K562 (cell line): Measurements from ENCODE around the gene KIAA0319L. TPM values are rescaled to one million over a fixed set of nuclear protein-coding genes. Genes with fewer than 3 reads are reported as not detected.
A peak's percentile ranks its signal among the peaks of the same experiment; 100 is the strongest.

Experiments
- BMI1 ChIP-seq: fragments of 150-350 bp; IDR thresholded peaks from 2 replicates; pipeline ENCODE4 v1.6.1; 2014; ENCODE audit warnings: low read length
- CCNT2 ChIP-seq: IDR thresholded peaks from 2 replicates; pipeline ENCODE4 v1.6.1; 2011; ENCODE audit warnings: borderline replicate concordance, low read depth, mild to moderate bottlenecking, moderate library complexity, mixed read lengths, low read length; ENCODE audit not compliant: insufficient read length; ENCODE audit errors: extremely low read depth
- DACH1 ChIP-seq: fragments of 450-650 bp; IDR thresholded peaks from 2 replicates; pipeline ENCODE4 v1.6.1; 2018; ENCODE audit not compliant: partially characterized antibody
- ELF1 ChIP-seq: fragments of 200-800 bp; sonication (Bioruptor generic); IDR thresholded peaks from 2 replicates; pipeline ENCODE4 v1.6.1; 2016; ENCODE audit warnings: missing genetic modification characterization, missing compliant biosample characterization
- EP400 ChIP-seq: fragments of 450-650 bp; IDR thresholded peaks from 2 replicates; pipeline ENCODE4 v1.6.1; 2017; ENCODE audit warnings: antibody characterized with exemption, mild to moderate bottlenecking, moderate library complexity
- KDM5B ChIP-seq: fragments of 200-600 bp; sonication (generic); IDR thresholded peaks from 2 replicates; pipeline ENCODE4 v1.6.1; 2012; ENCODE audit warnings: low read depth, mild to moderate bottlenecking, moderate library complexity, low read length, control low read depth, inconsistent platforms; ENCODE audit not compliant: insufficient replicate concordance
- LEF1 ChIP-seq: fragments of 450-650 bp; IDR thresholded peaks from 2 replicates; pipeline ENCODE4 v1.6.1; 2016; ENCODE audit warnings: mild to moderate bottlenecking
- NELFE ChIP-seq: IDR thresholded peaks from 2 replicates; pipeline ENCODE4 v1.6.1; 2011; ENCODE audit warnings: mild to moderate bottlenecking; ENCODE audit not compliant: insufficient read depth, insufficient read length
- RB1 ChIP-seq: fragments of 450-650 bp; IDR thresholded peaks from 2 replicates; pipeline ENCODE4 v1.6.1; 2017; ENCODE audit warnings: low read depth, mild to moderate bottlenecking
- ZBTB17 ChIP-seq: fragments of 450-650 bp; formaldehyde crosslinking; IDR thresholded peaks from 2 replicates; pipeline ENCODE4 v1.4.0; 2020; ENCODE audit warnings: mild to moderate bottlenecking
- ZC3H11A ChIP-seq: IDR thresholded peaks from 2 replicates; pipeline ENCODE4 v1.6.1; 2012; ENCODE audit warnings: low read depth, low read length, improper control_type of control experiment
- ZNF77 ChIP-seq: fragments of 250-450 bp; sonication (Bioruptor Pico); IDR thresholded peaks from 2 replicates; pipeline ENCODE4 v1.5.0; 2020
- polyA plus RNA-seq, 8 experiments: library from polyadenylated mRNA; depleted of rRNA in 4 of 8; stranded (reverse) in 5 of 8; unstranded in 3 of 8; fragments of >200 nt; fragmentation: Nextera tagmentation in 2 of 8; fragmentation: Illumina TruSeq in 1 of 8; extraction: Ambion mirVana in 2 of 8; extraction: Trizol in 1 of 8; gene quantifications; 2 replicates each; pipeline versions ENCODE4 v1.2.1 to v1.2.3, GENCODE V29; 2011 to 2014; ENCODE audit warnings: inconsistent platforms in 1 of 8, missing spikeins in 1 of 8
- total RNA-seq, 7 experiments: library from RNA; depleted of rRNA in 6 of 7; stranded (reverse); fragments of >200 nt in 6 of 7; fragmentation: Illumina TruSeq in 2 of 7; extraction: Trizol in 2 of 7; gene quantifications; 2 replicates each; pipeline versions ENCODE4 v1.2.1 to v1.2.3, GENCODE V29; 2011 to 2021; ENCODE audit warnings: low replicate concordance in 1 of 7
- TF ChIP-seq, protein P1 (sequence below), 2 experiments: fragments of 450-650 bp; IDR thresholded peaks; 2 replicates each; pipeline ENCODE4 v1.6.1; 2016; ENCODE audit warnings: mild to moderate bottlenecking in 2 of 2, borderline replicate concordance in 1 of 2, low read depth in 1 of 2, moderate library complexity in 1 of 2
- TF ChIP-seq, protein P2 (sequence below): fragments of 450-650 bp; IDR thresholded peaks from 2 replicates; pipeline ENCODE4 v1.6.1; 2017; ENCODE audit warnings: antibody characterized with exemption, mild to moderate bottlenecking
- TF ChIP-seq, protein P3 (sequence below): fragments of 450-650 bp; IDR thresholded peaks from 2 replicates; pipeline ENCODE4 v1.6.1; 2016; ENCODE audit warnings: missing biosample characterization, missing genetic modification characterization

Gene KIAA0319L
- total and polyA plus RNA-seq, 9 of the 15 experiments (the other 6 are each of a cell fraction or from before 2014, with no cell fraction given): 2.4 to 51.7 (median 27.4) TPM

DNA sequence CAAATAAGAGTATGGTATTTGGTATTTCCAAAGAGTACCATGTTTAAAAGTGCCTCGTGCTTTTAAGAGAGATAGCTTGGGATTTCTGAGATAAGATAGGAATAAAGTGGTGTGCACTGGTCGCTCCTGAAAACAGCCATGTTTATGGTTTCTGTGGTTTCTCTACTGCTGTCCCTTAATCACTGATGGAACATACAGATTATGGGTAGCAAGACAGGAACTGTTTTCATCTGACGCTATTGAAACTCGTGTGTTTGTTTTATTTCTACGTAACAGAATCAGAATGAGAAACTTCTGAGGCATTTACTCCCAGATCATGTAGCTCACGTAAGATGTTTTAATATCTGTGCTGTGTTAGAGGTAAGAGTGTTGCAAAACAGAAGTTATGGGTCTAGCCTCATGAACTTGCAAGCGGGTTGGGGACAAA is 126.0 kb downstream of the KIAA0319L start (continued):
- TF ChIP-seq, protein P1, sequence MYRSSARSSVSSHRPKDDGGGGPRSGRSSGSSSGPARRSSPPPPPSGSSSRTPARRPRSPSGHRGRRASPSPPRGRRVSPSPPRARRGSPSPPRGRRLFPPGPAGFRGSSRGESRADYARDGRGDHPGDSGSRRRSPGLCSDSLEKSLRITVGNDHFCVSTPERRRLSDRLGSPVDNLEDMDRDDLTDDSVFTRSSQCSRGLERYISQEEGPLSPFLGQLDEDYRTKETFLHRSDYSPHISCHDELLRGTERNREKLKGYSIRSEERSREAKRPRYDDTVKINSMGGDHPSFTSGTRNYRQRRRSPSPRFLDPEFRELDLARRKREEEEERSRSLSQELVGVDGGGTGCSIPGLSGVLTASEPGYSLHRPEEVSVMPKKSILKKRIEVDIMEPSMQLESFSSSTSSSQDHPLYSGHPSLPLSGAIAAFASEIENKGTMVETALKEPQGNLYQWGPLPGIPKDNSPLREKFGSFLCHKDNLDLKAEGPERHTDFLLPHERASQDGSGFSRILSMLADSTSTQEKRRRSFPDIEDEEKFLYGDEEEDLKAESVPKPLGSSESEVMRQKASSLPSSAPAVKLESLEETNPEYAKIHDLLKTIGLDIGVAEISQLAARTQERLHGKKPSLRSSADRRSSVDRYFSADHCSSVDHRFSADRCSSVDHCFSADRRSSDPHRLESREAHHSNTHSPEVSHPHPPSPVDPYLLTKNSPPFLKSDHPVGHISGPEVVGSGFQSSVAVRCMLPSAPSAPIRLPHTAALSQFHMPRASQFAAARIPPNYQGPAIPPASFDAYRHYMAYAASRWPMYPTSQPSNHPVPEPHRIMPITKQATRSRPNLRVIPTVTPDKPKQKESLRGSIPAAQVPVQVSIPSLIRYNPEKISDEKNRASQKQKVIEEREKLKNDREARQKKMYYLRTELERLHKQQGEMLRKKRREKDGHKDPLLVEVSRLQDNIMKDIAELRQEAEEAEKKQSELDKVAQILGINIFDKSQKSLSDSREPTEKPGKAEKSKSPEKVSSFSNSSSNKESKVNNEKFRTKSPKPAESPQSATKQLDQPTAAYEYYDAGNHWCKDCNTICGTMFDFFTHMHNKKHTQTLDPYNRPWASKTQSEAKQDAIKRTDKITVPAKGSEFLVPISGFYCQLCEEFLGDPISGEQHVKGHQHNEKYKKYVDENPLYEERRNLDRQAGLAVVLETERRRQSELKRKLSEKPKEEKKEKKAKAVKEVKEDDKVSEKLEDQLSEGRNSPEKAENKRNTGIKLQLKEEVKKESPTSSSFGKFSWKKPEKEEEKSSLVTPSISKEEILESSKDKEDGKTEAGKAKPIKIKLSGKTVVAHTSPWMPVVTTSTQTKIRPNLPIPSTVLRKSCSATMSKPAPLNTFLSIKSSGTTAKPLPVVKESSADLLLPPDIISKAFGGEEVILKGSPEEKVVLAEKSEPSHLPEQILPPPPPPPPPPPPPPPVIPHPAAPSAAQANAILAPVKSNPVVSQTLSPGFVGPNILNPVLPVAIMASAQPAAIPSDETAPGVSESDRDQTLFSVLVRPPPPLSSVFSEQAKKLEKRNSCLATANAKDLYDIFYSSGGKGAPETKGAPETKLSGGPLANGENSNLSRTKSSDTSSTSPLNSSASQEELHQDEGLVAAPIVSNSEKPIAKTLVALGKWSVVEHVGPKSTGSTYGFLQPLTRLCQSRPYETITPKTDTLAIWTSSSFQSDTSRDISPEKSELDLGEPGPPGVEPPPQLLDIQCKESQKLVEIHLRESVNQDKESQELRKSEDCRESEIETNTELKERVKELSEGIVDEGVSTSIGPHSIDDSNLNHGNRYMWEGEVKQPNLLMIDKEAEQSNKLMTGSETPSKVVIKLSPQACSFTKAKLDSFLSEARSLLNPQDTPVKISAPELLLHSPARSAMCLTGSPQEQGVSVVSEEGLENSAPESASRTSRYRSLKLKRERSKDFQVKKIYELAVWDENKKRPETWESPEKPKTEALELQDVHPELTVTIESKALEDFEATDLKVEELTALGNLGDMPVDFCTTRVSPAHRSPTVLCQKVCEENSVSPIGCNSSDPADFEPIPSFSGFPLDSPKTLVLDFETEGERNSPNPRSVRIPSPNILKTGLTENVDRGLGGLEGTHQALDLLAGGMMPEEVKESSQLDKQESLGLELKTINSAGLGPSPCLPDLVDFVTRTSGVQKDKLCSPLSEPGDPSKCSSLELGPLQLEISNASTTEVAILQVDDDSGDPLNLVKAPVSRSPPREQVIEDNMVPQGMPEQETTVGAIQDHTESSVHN (IDR thresholded peaks at IDR 0.05; ENCODE audit: borderline replicate concordance in 1 of 2, low read depth in 1 of 2): no peak
- TF ChIP-seq BMI1 (no peak), ZC3H11A (no peak), LEF1 (0 out of 2 replicates have a peak, but pooled peaks have one; percentile 27), NELFE (no peak), RB1 (no peak), CCNT2 (peak; percentile 49), DACH1 (no peak), EP400 (no peak), KDM5B (no peak), ELF1 (no peak), ZNF77 (CRISPR knock-in tag) (no peak), ZBTB17 (CRISPR knock-in tag) (no peak)
- TF ChIP-seq, protein P2, sequence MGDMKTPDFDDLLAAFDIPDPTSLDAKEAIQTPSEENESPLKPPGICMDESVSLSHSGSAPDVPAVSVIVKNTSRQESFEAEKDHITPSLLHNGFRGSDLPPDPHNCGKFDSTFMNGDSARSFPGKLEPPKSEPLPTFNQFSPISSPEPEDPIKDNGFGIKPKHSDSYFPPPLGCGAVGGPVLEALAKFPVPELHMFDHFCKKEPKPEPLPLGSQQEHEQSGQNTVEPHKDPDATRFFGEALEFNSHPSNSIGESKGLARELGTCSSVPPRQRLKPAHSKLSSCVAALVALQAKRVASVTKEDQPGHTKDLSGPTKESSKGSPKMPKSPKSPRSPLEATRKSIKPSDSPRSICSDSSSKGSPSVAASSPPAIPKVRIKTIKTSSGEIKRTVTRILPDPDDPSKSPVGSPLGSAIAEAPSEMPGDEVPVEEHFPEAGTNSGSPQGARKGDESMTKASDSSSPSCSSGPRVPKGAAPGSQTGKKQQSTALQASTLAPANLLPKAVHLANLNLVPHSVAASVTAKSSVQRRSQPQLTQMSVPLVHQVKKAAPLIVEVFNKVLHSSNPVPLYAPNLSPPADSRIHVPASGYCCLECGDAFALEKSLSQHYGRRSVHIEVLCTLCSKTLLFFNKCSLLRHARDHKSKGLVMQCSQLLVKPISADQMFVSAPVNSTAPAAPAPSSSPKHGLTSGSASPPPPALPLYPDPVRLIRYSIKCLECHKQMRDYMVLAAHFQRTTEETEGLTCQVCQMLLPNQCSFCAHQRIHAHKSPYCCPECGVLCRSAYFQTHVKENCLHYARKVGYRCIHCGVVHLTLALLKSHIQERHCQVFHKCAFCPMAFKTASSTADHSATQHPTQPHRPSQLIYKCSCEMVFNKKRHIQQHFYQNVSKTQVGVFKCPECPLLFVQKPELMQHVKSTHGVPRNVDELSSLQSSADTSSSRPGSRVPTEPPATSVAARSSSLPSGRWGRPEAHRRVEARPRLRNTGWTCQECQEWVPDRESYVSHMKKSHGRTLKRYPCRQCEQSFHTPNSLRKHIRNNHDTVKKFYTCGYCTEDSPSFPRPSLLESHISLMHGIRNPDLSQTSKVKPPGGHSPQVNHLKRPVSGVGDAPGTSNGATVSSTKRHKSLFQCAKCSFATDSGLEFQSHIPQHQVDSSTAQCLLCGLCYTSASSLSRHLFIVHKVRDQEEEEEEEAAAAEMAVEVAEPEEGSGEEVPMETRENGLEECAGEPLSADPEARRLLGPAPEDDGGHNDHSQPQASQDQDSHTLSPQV: no peak
- TF ChIP-seq, protein P3, sequence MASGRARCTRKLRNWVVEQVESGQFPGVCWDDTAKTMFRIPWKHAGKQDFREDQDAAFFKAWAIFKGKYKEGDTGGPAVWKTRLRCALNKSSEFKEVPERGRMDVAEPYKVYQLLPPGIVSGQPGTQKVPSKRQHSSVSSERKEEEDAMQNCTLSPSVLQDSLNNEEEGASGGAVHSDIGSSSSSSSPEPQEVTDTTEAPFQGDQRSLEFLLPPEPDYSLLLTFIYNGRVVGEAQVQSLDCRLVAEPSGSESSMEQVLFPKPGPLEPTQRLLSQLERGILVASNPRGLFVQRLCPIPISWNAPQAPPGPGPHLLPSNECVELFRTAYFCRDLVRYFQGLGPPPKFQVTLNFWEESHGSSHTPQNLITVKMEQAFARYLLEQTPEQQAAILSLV: no peak
